Esophagus (tissue), 2 donors: ENCODE data around the gene ATL2. TPM values are rescaled to one million over a fixed set of nuclear protein-coding genes. Genes with fewer than 3 reads are reported as not detected.

ENCODE experiments used
- H3K27ac ChIP-seq, 2 donors: one replicate each; pipeline ENCODE4 v1.5.1; 2013; ENCODE audit warnings: low read depth in 2 of 2, mild to moderate bottlenecking in 2 of 2, inconsistent platforms in 1 of 2, low read length in 1 of 2, moderate library complexity in 1 of 2
- H3K27me3 ChIP-seq, 2 donors: one replicate each; pipeline ENCODE4 v1.6.1; 2013; ENCODE audit warnings: low read length in 2 of 2, control low read depth in 1 of 2, mild to moderate bottlenecking in 1 of 2; ENCODE audit not compliant: insufficient read depth in 2 of 2, control insufficient read depth in 1 of 2
- H3K36me3 ChIP-seq, 2 donors: one replicate each; pipeline ENCODE4 v1.6.1; 2013; ENCODE audit warnings: low read length in 1 of 2; ENCODE audit not compliant: control insufficient read depth in 2 of 2, insufficient read depth in 2 of 2
- H3K4me1 ChIP-seq, 2 donors: one replicate each; pipeline ENCODE4 v1.6.1; 2013; ENCODE audit warnings: low read length in 1 of 2; ENCODE audit not compliant: control insufficient read depth in 2 of 2, insufficient read depth in 2 of 2
- H3K4me3 ChIP-seq, 2 donors: one replicate each; pipeline ENCODE4 v1.5.1; 2013; ENCODE audit warnings: low read length in 2 of 2, mild to moderate bottlenecking in 2 of 2, low read depth in 1 of 2, moderate library complexity in 1 of 2
- H3K9me3 ChIP-seq, 2 donors: one replicate each; pipeline ENCODE4 v1.6.1; 2013; ENCODE audit warnings: mild to moderate bottlenecking in 2 of 2, low read depth in 1 of 2, low read length in 1 of 2, moderate library complexity in 1 of 2; ENCODE audit not compliant: control insufficient read depth in 2 of 2, insufficient read depth in 1 of 2
- WGBS, 2 donors: extraction: QIAGEN DNeasy Blood & Tissue Kit; methylation state at CpG; one replicate each; pipeline ENCODE4 v1.1.7; 2013; 5-methylcytosine and 5-hydroxymethylcytosine counted together
- polyA plus RNA-seq, 2 donors: library from polyadenylated mRNA; stranded (reverse); fragments of 200-250 nt; gene quantifications; one replicate each; pipeline ENCODE4 v1.2.3, GENCODE V29; 2013
- donor health status: healthy with polysubstance abuse.
- donor health status: Bipolar disorder and iron deficiency.

Gene ATL2
- polyA plus RNA-seq, 2 donors, result 27.9 to 41.7 TPM

- no peaks in the 10 kb centered on the region for H3K27me3 ChIP-seq
- H3K4me1 ChIP-seq, result no peaks in the 10 kb centered on the region
- no peaks in the 10 kb centered on the region for H3K36me3 ChIP-seq
- WGBS, 2 donors, result 98% methylated on average over 2 of the region's 2 CpGs
- no peak overlapping the region for H3K4me3 ChIP-seq
- H3K27ac ChIP-seq, result no peak overlapping the region
- H3K9me3 ChIP-seq, result no peaks in the 10 kb centered on the region
Observed at GRCh38 chr2:38268001-38268400, 109.1 kb downstream of the ATL2 start.

DNA sequence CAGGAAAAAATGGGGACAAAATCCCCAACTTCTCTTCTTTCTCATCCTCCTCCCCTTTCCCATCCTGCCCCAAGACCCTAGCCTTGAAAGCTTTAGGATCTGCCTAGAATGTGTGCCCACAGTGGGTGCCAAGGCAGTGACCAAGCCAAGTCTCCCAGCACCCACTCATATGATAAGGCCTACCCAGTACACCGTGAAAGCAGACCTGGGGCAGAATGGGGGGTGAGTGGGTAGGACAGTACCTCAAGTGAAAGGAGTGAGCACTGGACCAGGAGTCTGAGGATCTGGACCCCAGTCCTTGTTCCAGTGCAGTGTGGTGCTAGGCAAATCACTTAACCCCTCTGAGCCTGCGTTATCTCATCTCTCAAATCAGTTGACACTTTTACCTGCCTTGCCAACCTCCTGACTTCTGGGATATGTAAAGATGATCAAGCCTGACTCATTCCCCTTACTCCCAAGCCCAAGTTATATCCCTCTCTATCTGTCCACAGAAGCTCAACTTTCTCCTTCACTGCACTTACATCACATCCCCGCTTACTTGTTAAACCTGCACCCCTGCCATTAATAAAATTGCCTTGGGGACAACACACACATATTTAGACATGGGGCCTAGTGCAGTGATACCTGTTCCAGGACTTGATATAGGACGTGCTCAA, 109.7 kb downstream of the ATL2 start:
- Histone ChIP-seq H3K4me1 (no peaks in the 10 kb centered on the region), H3K9me3 (no peaks in the 10 kb centered on the region), H3K27ac (no peak overlapping the region), H3K36me3 (no peaks in the 10 kb centered on the region), H3K4me3 (no peak overlapping the region), H3K27me3 (no peaks in the 10 kb centered on the region)
- WGBS, 2 donors, result 90 to 95% methylated on average over 4 of the region's 4 CpGs

DNA sequence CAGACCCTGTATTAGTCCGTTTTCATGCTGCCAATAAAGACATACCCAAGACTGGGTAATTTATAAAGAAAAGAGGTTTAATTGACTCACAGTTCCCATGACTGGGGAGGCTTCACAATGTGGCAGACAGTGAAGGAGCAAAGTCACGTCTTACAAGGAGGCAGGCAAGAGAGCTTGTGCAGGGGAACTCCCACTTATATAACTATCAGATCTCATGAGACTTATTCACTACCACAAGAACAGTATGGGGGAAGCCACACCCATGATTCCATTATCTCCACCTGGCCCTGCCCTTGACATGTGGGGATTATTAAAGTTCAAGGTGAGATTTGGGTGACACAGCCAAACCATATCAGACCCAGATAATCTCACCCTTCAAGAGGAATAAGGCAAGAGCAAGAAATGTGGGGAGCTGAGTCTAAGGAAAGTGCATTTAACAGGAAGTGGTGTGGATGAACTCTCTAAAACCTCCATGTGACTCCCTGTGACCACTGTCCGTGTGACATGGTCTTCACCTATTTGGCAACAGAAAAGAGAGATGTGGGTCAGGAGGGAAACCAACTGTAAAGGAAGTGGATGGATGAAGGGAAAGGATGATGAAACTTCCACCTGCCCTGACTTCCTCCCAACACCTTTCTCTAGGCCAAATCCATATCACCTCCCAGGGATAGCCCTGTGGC, 110.6 kb downstream of the ATL2 start:
- 86 to 87% methylated on average over 3 of the region's 3 CpGs for WGBS, 2 donors
- H3K4me3 ChIP-seq, result no peak overlapping the region
- no peaks in the 10 kb centered on the region for H3K9me3 ChIP-seq
- H3K27me3 ChIP-seq, result no peaks in the 10 kb centered on the region
- H3K4me1 ChIP-seq, result no peaks in the 10 kb centered on the region
- H3K27ac ChIP-seq, result no peak overlapping the region
- H3K36me3 ChIP-seq, result no peaks in the 10 kb centered on the region

GRCh38 chr2:38265461-38265860, 111.6 kb downstream of the ATL2 start:
- H3K27me3 ChIP-seq, result no peaks in the 10 kb centered on the region
- no peaks in the 10 kb centered on the region for H3K4me1 ChIP-seq
- H3K27ac ChIP-seq, result no peak overlapping the region
- no peaks in the 10 kb centered on the region for H3K9me3 ChIP-seq
- H3K36me3 ChIP-seq, result no peaks in the 10 kb centered on the region
- H3K4me3 ChIP-seq, result no peak overlapping the region
- WGBS, 2 donors, result 78 to 79% methylated on average over 3 of the region's 3 CpGs

- H3K36me3 ChIP-seq, result no peaks in the 10 kb centered on the region
- H3K27ac ChIP-seq, result no peak overlapping the region
- H3K4me3 ChIP-seq, result no peak overlapping the region
- 78 to 86% methylated on average over 4 of the region's 4 CpGs for WGBS, 2 donors
- no peaks in the 10 kb centered on the region for H3K27me3 ChIP-seq
- no peaks in the 10 kb centered on the region for H3K4me1 ChIP-seq
- no peaks in the 10 kb centered on the region for H3K9me3 ChIP-seq
Observed at GRCh38 chr2:38264396-38265221, 112.5 kb downstream of the ATL2 start.

- WGBS, 2 donors, result 88 to 91% methylated on average over 6 of the region's 6 CpGs
- Histone ChIP-seq H3K27ac (no peak overlapping the region), H3K27me3 (no peaks in the 10 kb centered on the region)
Observed at GRCh38 chr2:38263293-38263692, 113.8 kb downstream of the ATL2 start.

DNA sequence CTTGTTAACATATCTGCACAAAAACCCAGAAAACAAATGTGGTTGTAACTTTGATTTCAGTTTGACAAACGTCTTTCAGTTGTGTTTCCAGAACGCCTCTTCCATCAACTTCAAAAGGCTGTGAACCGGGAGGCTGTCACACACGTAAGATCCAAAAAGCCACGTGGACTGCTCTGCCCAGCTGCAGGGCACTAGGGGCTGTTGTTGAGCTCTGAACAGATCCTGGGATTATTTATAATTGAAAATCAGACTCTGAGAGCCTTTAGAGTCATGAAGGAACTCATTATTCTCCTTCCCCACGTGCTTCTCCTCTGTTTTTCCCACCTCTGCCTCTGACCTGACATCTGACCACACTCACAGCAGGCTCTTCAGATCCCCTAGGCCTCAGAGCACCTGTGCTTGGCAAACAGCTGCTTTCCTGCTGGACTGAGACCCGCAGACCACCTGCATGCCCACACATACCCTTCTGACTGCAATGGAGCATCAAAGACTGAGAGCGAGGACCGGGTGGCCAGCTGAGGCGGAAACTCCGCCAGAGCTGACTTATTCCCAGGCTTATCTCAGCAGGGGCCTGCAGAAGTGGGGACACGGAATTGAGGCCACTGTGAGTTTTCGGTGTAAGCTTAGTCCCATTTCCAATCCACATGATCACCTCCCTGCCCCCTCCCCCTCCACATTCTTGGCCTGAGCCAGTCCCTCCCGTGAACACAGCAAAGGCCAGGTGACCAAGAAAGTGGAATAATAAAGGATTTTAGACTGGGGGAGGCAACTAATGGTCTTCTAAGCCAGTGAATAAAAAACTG, 114.8 kb downstream of the ATL2 start:
- WGBS, 2 donors, result 85 to 86% methylated on average over 14 of the region's 14 CpGs

More at GRCh38 chr2:38263293-38263692, 113.8 kb downstream of the ATL2 start:
- Histone ChIP-seq H3K4me1 (no peaks in the 10 kb centered on the region), H3K4me3 (no peak overlapping the region), H3K36me3 (no peaks in the 10 kb centered on the region), H3K9me3 (no peaks in the 10 kb centered on the region)

DNA sequence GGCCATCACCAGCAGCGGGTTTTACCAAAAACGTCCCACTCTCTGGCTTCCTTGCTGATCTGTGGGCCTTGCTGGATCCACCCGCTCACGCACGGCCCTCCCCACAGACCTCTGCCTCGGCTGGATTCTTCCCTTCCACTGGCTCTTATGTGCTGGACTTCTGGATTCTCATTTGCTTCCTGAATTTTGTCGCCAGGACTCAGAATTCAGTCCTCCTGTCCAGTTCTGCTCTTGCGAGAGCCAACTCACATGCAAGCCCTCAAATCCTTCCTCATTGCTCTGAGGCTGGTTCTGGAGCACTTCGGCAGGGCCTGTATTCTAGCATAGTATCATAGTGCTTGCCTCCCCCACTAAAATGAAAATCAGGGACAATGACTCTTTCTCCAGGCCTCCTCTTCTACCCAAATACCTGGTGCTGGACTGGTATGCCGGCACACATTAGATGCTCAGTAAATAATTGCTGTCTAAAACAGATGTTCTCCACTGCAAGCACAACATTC, 115.5 kb downstream of the ATL2 start:
- H3K4me3 ChIP-seq, result no peak overlapping the region
- H3K9me3 ChIP-seq, result no peaks in the 10 kb centered on the region
- H3K36me3 ChIP-seq, result no peaks in the 10 kb centered on the region
- no peaks in the 10 kb centered on the region for H3K27me3 ChIP-seq
- H3K27ac ChIP-seq, result no peak overlapping the region
- 89% methylated on average over 10 of the region's 10 CpGs for WGBS, 2 donors
- H3K4me1 ChIP-seq, result no peaks in the 10 kb centered on the region

More for the DNA sequence above, 114.8 kb downstream of the ATL2 start:
- no peaks in the 10 kb centered on the region for H3K4me1 ChIP-seq
- no peaks in the 10 kb centered on the region for H3K9me3 ChIP-seq
- H3K36me3 ChIP-seq, result no peaks in the 10 kb centered on the region
- H3K27me3 ChIP-seq, result no peaks in the 10 kb centered on the region
- no peak overlapping the region for H3K27ac ChIP-seq
- H3K4me3 ChIP-seq, result no peak overlapping the region

DNA sequence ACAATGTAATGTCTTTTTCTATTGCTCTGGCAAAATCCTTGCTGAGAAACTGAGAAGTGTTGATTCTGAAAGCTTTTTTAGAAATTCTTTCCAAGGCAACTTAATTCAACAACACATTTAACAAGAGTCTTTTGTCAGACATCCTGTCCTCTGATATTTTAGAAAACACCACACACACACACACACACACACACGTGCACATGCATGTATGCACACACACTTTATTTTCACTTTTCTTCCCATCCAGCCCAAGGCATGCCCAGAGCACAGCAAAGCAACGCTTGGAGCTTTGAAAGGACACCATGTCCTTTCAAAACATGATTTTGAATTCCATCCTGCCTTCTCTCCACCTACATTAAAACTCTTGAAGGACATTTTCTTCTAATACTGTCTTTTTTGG, 116.1 kb downstream of the ATL2 start:
- H3K27me3 ChIP-seq, result no peaks in the 10 kb centered on the region
- no peak overlapping the region for H3K4me3 ChIP-seq
- no peaks in the 10 kb centered on the region for H3K36me3 ChIP-seq
- no peaks in the 10 kb centered on the region for H3K9me3 ChIP-seq
- H3K27ac ChIP-seq, result no peak overlapping the region
- WGBS, 2 donors, result 69 to 71% methylated on average over 2 of the region's 2 CpGs
- H3K4me1 ChIP-seq, result no peaks in the 10 kb centered on the region
